ENCODE data around the gene VNN1.

The VNN1 gene

GRCh38 chr6:132713352-132714134, at the start of gene VNN1:
TSS of gene VNN1 (minus strand) at chr6:132714055. CDS start at chr6:132714035, 20 bp downstream.
- no peak for DNase-seq (ENCODE audit: low read depth)

- DNase-seq (ENCODE audit: low read depth), result peak; percentile 17
Measured at GRCh38 chr6:132763269-132763668, 49.4 kb upstream of the VNN1 start.

GRCh38 chr6:132760256-132760655, 46.4 kb upstream of the VNN1 start:
- no peak for DNase-seq (ENCODE audit: low read depth)

- DNase-seq (ENCODE audit: low read depth), result no peak
Measured at GRCh38 chr6:132758689-132759088, 44.8 kb upstream of the VNN1 start.

- DNase-seq (ENCODE audit: low read depth), result no peak
Measured at GRCh38 chr6:132752255-132752654, 38.4 kb upstream of the VNN1 start.

- no peak for DNase-seq (ENCODE audit: low read depth)
Measured at GRCh38 chr6:132751828-132752227, 38.0 kb upstream of the VNN1 start.

GRCh38 chr6:132751306-132751705, 37.5 kb upstream of the VNN1 start:
- no peak for DNase-seq (ENCODE audit: low read depth)

GRCh38 chr6:132750455-132751248, 36.8 kb upstream of the VNN1 start:
- DNase-seq (ENCODE audit: low read depth), result no peak

- no peak for DNase-seq (ENCODE audit: low read depth)
Measured at GRCh38 chr6:132749111-132749510, 35.3 kb upstream of the VNN1 start.

- DNase-seq (ENCODE audit: low read depth), result no peak
Measured at GRCh38 chr6:132748446-132748845, 34.6 kb upstream of the VNN1 start.

GRCh38 chr6:132746048-132746447, 32.2 kb upstream of the VNN1 start:
- DNase-seq (ENCODE audit: low read depth), result no peak

GRCh38 chr6:132742495-132742894, 28.6 kb upstream of the VNN1 start:
- DNase-seq (ENCODE audit: low read depth), result no peak

GRCh38 chr6:132741281-132741680, 27.4 kb upstream of the VNN1 start:
- no peak for DNase-seq (ENCODE audit: low read depth)

- no peak for DNase-seq (ENCODE audit: low read depth)
Measured at GRCh38 chr6:132736239-132736638, 22.4 kb upstream of the VNN1 start.

- no peak for DNase-seq (ENCODE audit: low read depth)
Measured at GRCh38 chr6:132734694-132735236, 20.9 kb upstream of the VNN1 start.

GRCh38 chr6:132733814-132734213, 20.0 kb upstream of the VNN1 start:
- DNase-seq (ENCODE audit: low read depth), result no peak

GRCh38 chr6:132733283-132733682, 19.4 kb upstream of the VNN1 start:
- no peak for DNase-seq (ENCODE audit: low read depth)

GRCh38 chr6:132731086-132731485, 17.2 kb upstream of the VNN1 start:
- no peak for DNase-seq (ENCODE audit: low read depth)

- no peak for DNase-seq (ENCODE audit: low read depth)
Measured at GRCh38 chr6:132730560-132730959, 16.7 kb upstream of the VNN1 start.

GRCh38 chr6:132728616-132729015, 14.8 kb upstream of the VNN1 start:
- DNase-seq (ENCODE audit: low read depth), result no peak

GRCh38 chr6:132726608-132726975, 12.7 kb upstream of the VNN1 start:
- no peak for DNase-seq (ENCODE audit: low read depth)

GRCh38 chr6:132725947-132726607, 12.2 kb upstream of the VNN1 start:
- no peak for DNase-seq (ENCODE audit: low read depth)

GRCh38 chr6:132725471-132725870, 11.6 kb upstream of the VNN1 start:
- DNase-seq (ENCODE audit: low read depth), result no peak
